Stimulated activated naive CD8-positive, alpha-beta T cell treated with anti-CD3 and anti-CD28 coated beads, Interleukin-15, Interleukin-2, amounts not matched to agents 100 ng/mL and 50 ng/mL, for 24 hours (primary cell): ENCODE results near the gene TPR.
"Not testable (repeated sequence)": the region's sequence is repeated elsewhere in the genome, so short reads cannot be mapped to it uniquely, and the experiment has no call there.

Experiments
- H3K27ac Mint-ChIP-seq: one replicate; pipeline ENCODE4 v1.8.0; 2021; ENCODE audit warnings: mild to moderate bottlenecking, mixed read lengths
- H3K27me3 Mint-ChIP-seq: one replicate; pipeline ENCODE4 v1.8.0; 2021; ENCODE audit warnings: mixed read lengths
- H3K36me3 Mint-ChIP-seq: one replicate; pipeline ENCODE4 v1.8.0; 2021; ENCODE audit warnings: low read depth, mixed read lengths
- H3K4me1 Mint-ChIP-seq: one replicate; pipeline ENCODE4 v1.8.0; 2021; ENCODE audit warnings: low read depth, mixed read lengths
- H3K4me3 Mint-ChIP-seq: one replicate; pipeline ENCODE4 v1.8.0; 2021; ENCODE audit warnings: mild to moderate bottlenecking, mixed read lengths
- H3K9me3 Mint-ChIP-seq: one replicate; pipeline ENCODE4 v1.8.0; 2021; ENCODE audit warnings: mixed read lengths

Gene TPR

GRCh38 chr1:186375929-186376319, 871 bp upstream of the TPR start:
- peaks cover 46% of the 10 kb centered on the region for H3K4me1 Mint-ChIP-seq
- H3K27me3 Mint-ChIP-seq: no peaks in the 10 kb centered on the region
- H3K27ac Mint-ChIP-seq: peak overlapping the region; percentile 98
- no peaks in the 10 kb centered on the region for H3K9me3 Mint-ChIP-seq
- peak overlapping the region; percentile 99 for H3K4me3 Mint-ChIP-seq
- peaks cover 35% of the 10 kb centered on the region for H3K36me3 Mint-ChIP-seq

DNA sequence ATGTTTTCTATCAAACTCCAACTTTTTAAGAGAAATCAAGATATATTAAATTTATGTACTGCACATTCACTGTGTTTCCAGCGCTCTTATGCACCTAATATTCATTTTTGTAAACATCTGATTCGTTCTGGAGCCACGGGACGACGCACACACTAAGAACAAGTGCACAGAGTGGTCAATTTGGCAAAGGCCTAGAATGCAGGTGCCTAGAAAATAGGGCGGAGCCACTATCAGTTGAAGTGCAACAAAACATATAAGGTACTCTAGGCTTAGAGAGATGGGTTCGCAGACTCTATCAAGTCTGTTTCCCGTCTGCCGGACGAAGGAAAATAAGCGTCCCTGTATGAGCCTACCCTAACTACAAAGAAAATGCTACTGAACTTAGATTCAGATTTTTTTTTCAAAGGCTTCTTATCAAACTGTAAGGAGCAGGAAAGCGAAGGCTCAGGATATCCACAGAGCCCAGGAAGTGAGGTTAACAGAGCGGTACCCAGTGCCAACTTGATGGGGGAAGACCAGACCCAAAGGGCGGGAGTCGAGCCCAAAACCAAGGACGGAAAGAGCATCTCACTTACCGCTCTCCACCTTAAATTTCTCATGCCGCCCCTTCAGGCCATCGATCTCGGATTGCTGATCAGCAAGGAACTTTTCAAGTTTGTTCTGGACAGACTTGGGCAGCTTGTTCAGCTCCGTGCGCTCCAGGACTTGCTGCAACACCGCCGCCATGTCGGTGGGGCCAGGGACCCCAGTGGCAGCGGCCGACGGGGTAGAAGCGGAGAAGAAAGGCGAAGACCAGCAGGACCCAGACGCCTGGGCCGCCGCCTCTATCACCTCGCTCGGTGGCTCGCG, 526 bp downstream of the TPR start:
- Mint-ChIP-seq H3K27ac (peak overlapping the region; percentile 98), H3K27me3 (no peaks in the 10 kb centered on the region), H3K4me3 (peak overlapping the region; percentile 99), H3K9me3 (no peaks in the 10 kb centered on the region), H3K36me3 (peaks cover 38% of the 10 kb centered on the region), H3K4me1 (peaks cover 45% of the 10 kb centered on the region)

- H3K36me3 Mint-ChIP-seq: peaks cover 79% of the 10 kb centered on the region
Observed at GRCh38 chr1:186347837-186348691, 27.0 kb downstream of the TPR start.

GRCh38 chr1:186340772-186341171, 34.3 kb downstream of the TPR start:
- Mint-ChIP-seq H3K4me1 (no peaks in the 10 kb centered on the region), H3K36me3 (peaks cover 75% of the 10 kb centered on the region), H3K27me3 (no peaks in the 10 kb centered on the region), H3K4me3 (no peak overlapping the region), H3K27ac (no peak overlapping the region), H3K9me3 (no peaks in the 10 kb centered on the region)

More at GRCh38 chr1:186347837-186348691, 27.0 kb downstream of the TPR start:
- H3K4me3 Mint-ChIP-seq, H3K9me3 Mint-ChIP-seq, H3K4me1 Mint-ChIP-seq, H3K27me3 Mint-ChIP-seq: not testable (repeated sequence)
- peak overlapping the region; percentile 11 for H3K27ac Mint-ChIP-seq

DNA sequence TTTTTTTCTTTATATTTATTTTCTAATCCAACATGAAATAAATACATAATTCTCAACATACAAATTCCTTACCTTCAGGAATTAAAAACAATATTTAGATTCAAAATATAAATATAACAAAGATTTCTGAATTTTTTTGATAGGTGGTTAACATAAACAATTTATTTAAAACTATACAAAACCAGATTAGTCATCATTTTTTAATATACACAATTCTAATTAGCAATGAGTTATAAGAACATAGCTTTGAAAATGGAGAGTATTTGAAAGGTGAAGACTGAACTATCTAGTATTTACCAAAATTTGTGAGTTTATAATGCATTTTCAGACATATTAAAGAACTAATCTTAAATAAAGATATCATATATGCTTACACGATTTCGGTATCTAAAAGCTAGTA, 37.5 kb downstream of the TPR start:
- Mint-ChIP-seq H3K36me3 (peaks cover 76% of the 10 kb centered on the region), H3K27me3 (no peaks in the 10 kb centered on the region), H3K4me3 (no peak overlapping the region), H3K4me1 (no peaks in the 10 kb centered on the region), H3K9me3 (no peaks in the 10 kb centered on the region), H3K27ac (no peak overlapping the region)

DNA sequence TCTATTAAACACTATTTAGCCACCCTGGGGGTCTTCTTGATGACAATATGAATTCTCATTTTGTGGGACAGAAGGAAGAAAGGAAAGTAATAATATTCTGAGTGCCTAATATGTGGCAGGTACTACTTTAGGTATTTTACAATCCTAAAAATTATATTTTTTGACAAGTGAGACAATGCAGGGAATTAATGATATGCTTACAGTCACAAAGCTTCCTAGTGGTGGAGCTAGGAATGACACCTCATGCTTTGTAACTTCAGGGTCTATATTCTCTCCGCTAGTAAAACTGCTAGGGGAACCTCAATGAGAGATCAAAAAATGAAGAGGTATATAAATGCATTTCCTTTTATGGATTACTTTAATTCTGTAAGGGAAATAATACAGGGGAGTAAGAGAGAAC, 44.3 kb downstream of the TPR start:
- H3K27ac Mint-ChIP-seq: no peak overlapping the region
- no peaks in the 10 kb centered on the region for H3K27me3 Mint-ChIP-seq
- H3K4me1 Mint-ChIP-seq: no peaks in the 10 kb centered on the region
- no peak overlapping the region for H3K4me3 Mint-ChIP-seq
- H3K9me3 Mint-ChIP-seq: no peaks in the 10 kb centered on the region
- H3K36me3 Mint-ChIP-seq: peaks cover 72% of the 10 kb centered on the region

DNA sequence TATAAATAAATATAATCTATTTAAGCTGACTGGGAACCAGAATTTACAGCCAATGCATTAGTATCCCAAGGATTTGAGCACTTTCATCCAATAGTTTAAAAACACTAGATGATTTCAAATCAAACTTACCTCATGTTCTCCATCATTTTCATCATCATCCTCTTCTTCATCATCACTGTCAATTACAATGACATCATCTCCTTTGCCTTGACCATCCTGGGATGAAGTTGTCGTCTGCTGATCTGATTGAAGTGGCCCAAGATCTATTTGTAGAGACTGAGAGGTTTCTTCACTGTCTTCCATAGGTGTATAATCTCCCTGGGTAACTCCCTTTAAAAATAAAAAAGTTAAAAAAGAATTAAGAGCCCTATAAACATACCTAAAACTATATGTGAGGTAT, 47.7 kb downstream of the TPR start:
- H3K9me3 Mint-ChIP-seq: no peaks in the 10 kb centered on the region
- no peaks in the 10 kb centered on the region for H3K27me3 Mint-ChIP-seq
- H3K4me1 Mint-ChIP-seq: peaks cover 5% of the 10 kb centered on the region
- H3K27ac Mint-ChIP-seq: no peak overlapping the region
- peaks cover 67% of the 10 kb centered on the region for H3K36me3 Mint-ChIP-seq
- no peak overlapping the region for H3K4me3 Mint-ChIP-seq

GRCh38 chr1:186326009-186326408, 49.0 kb downstream of the TPR start:
- Mint-ChIP-seq H3K27me3 (no peaks in the 10 kb centered on the region), H3K4me3 (no peak overlapping the region), H3K36me3 (peaks cover 73% of the 10 kb centered on the region), H3K9me3 (no peaks in the 10 kb centered on the region), H3K4me1 (peaks cover 11% of the 10 kb centered on the region), H3K27ac (no peak overlapping the region)

GRCh38 chr1:186325239-186325638, 49.8 kb downstream of the TPR start:
- H3K27ac Mint-ChIP-seq: no peak overlapping the region
- H3K4me3 Mint-ChIP-seq: no peak overlapping the region
- no peaks in the 10 kb centered on the region for H3K9me3 Mint-ChIP-seq
- H3K4me1 Mint-ChIP-seq: peaks cover 12% of the 10 kb centered on the region
- H3K36me3 Mint-ChIP-seq: peaks cover 73% of the 10 kb centered on the region
- H3K27me3 Mint-ChIP-seq: no peaks in the 10 kb centered on the region

DNA sequence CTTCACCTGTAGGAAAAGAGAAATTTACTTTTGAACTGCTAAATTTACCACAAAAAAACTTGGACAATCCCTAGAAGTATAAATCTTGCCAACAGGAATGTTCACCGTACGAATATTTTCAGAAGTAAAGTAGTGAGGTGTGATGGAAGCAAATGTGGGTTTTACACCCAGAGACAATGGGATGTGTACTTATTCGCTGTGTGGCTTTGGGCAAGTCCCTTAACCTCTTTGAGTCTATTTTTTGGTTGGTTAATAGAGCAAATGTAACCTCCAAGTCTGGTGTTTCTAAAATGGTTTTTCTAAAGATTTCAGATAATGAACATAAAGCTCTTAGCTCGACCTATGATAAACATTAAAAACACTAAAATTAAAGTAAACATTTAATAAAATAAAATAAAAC, 51.2 kb downstream of the TPR start:
- peaks cover 12% of the 10 kb centered on the region for H3K4me1 Mint-ChIP-seq
- H3K27ac Mint-ChIP-seq: no peak overlapping the region
- H3K36me3 Mint-ChIP-seq: peaks cover 75% of the 10 kb centered on the region
- H3K27me3 Mint-ChIP-seq: no peaks in the 10 kb centered on the region
- no peaks in the 10 kb centered on the region for H3K9me3 Mint-ChIP-seq
- H3K4me3 Mint-ChIP-seq: no peak overlapping the region

- no peak overlapping the region for H3K4me3 Mint-ChIP-seq
- H3K4me1 Mint-ChIP-seq: no peaks in the 10 kb centered on the region
- H3K27me3 Mint-ChIP-seq: no peaks in the 10 kb centered on the region
- no peaks in the 10 kb centered on the region for H3K9me3 Mint-ChIP-seq
- H3K27ac Mint-ChIP-seq: peak overlapping the region; percentile 22
- H3K36me3 Mint-ChIP-seq: peaks cover 75% of the 10 kb centered on the region
Observed at GRCh38 chr1:186315570-186315969, 59.5 kb downstream of the TPR start.

DNA sequence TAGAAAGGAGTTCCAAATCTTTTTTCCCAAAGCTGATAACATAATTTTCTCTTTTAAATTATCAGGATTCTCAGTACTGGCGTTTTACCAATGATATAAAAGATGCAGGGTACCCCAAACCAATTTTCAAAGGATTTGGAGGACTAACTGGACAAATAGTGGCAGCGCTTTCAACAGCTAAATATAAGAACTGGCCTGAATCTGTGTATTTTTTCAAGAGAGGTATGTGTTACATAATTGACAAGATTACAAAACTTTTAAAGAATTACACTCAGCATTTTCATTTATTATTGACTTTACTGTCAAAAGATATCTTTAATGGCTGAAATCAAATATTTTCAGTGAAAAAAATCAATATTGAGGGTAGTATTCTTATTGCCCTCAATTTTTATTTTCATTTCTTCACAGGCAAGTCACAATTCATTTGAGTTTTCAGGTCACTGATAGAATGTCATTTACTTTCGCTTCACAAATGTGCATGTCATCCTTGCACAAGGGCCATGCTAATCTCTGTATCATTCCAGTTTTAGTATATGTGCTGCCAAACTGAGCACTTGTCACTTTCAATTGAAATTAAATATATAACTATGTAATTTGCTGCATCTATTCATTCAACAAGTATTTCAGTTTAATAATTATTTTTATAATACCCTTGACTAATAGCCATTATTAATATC, 63.5 kb downstream of the TPR start:
- no peaks in the 10 kb centered on the region for H3K9me3 Mint-ChIP-seq
- H3K36me3 Mint-ChIP-seq: peaks cover 44% of the 10 kb centered on the region
- no peaks in the 10 kb centered on the region for H3K27me3 Mint-ChIP-seq
- H3K27ac Mint-ChIP-seq: no peak overlapping the region
- H3K4me3 Mint-ChIP-seq: no peak overlapping the region
- peaks cover 6% of the 10 kb centered on the region for H3K4me1 Mint-ChIP-seq

- Mint-ChIP-seq H3K4me3 (no peak overlapping the region), H3K4me1 (peaks cover 10% of the 10 kb centered on the region), H3K9me3 (no peaks in the 10 kb centered on the region), H3K27ac (no peak overlapping the region), H3K27me3 (no peaks in the 10 kb centered on the region), H3K36me3 (peaks cover 33% of the 10 kb centered on the region)
Observed at GRCh38 chr1:186310307-186310706, 64.7 kb downstream of the TPR start.

- H3K9me3 Mint-ChIP-seq: no peaks in the 10 kb centered on the region
- no peak overlapping the region for H3K27ac Mint-ChIP-seq
- H3K36me3 Mint-ChIP-seq: peaks cover 24% of the 10 kb centered on the region
- H3K27me3 Mint-ChIP-seq: no peaks in the 10 kb centered on the region
- H3K4me1 Mint-ChIP-seq: peaks cover 24% of the 10 kb centered on the region
- no peak overlapping the region for H3K4me3 Mint-ChIP-seq
Observed at GRCh38 chr1:186308264-186309060, 66.6 kb downstream of the TPR start.
